Measurements from ENCODE around the gene DRAM2.
"Not testable (repeated sequence)": the region's sequence is repeated elsewhere in the genome, so short reads cannot be mapped to it uniquely, and the experiment has no call there.

Gene DRAM2

GRCh38 chr1:111079329-111079728 lies 60.6 kb downstream of the DRAM2 start:
- DNase-seq: not testable (repeated sequence)

GRCh38 chr1:111077312-111077711 lies 62.6 kb downstream of the DRAM2 start:
- DNase-seq: not testable (repeated sequence)

Data from NCI-H2107 (cell line).